GM12878 (cell line): Measurements from ENCODE around the gene MYCN. TPM values are rescaled to one million over a fixed set of nuclear protein-coding genes. Genes with fewer than 3 reads are reported as not detected.

Experiments
- ATAC-seq: fragments of 200-7000 bp; cut with Tn5 transposase; 3 replicates; pipeline ENCODE4 v1.9.1; 2020; ENCODE audit warnings: mild to moderate bottlenecking, moderate library complexity
- BruUV-seq: library from RNA; stranded (reverse); fragments of 400-500 nt; replicated peaks from 2 replicates; lab custom pipeline; 2021; lab: Mats Ljungman, UMichigan
- CTCF ChIA-PET: fragments of 300-600 bp; sonication (Branson Sonifier 250); formaldehyde crosslinking; extraction: SDS; loops from one replicate; lab custom pipeline; 2021; ENCODE audit warnings: inconsistent platforms; lab: Yijun Ruan, JAX
- POLR2A ChIA-PET: fragments of 350-600 bp; formaldehyde crosslinking; extraction: SDS; loops from one replicate; lab custom pipeline; 2021; ENCODE audit warnings: inconsistent platforms; lab: Charles Lee
- RAD21 ChIA-PET: fragments of 300-600 bp; sonication (Branson Sonifier 250); formaldehyde crosslinking; loops from one replicate; lab custom pipeline; 2023; ENCODE audit warnings: antibody characterized with exemption; ENCODE audit not compliant: unreplicated experiment; lab: Charles Lee
- SMC1A ChIA-PET: fragments of 300-600 bp; sonication (Branson Sonifier 250); formaldehyde crosslinking; loops from one replicate; lab custom pipeline; 2023; ENCODE audit not compliant: unreplicated experiment, uncharacterized antibody; lab: Charles Lee
- DNase-seq: peaks from one replicate; pipeline ENCODE4 v3.0.0-alpha.2; 2011; ENCODE audit warnings: low read depth, low spot score
- FAIRE-seq: peaks from 3 replicates; lab custom pipeline; 2011; peaks lifted over from hg19 to GRCh38; lab: Jason Lieb, UNC
- H2AFZ ChIP-seq: 2 replicates; pipeline ENCODE4 v1.6.0; 2011; ENCODE audit warnings: low read depth, low read length, control low read depth; ENCODE audit not compliant: control insufficient read depth
- H3K27ac ChIP-seq: 2 replicates; pipeline ENCODE4 v1.5.1; 2011; ENCODE audit warnings: control low read depth; ENCODE audit not compliant: control insufficient read depth, insufficient read depth
- H3K27me3 ChIP-seq, 2 experiments: replicated peaks in 1 of 2; 2 replicates each; pipeline versions ENCODE4 v1.6.0 to v1.6.1; 2011; ENCODE audit warnings: low read length in 1 of 2; ENCODE audit not compliant: control insufficient read depth in 2 of 2, insufficient read depth in 2 of 2
- H3K36me3 ChIP-seq, 2 experiments: 2 replicates each; pipeline ENCODE4 v1.5.1; 2011; ENCODE audit warnings: low read length in 1 of 2; ENCODE audit not compliant: control insufficient read depth in 2 of 2, insufficient read depth in 2 of 2
- H3K4me1 ChIP-seq: 2 replicates; pipeline ENCODE4 v1.6.1; 2011; ENCODE audit warnings: mild to moderate bottlenecking, low read length, moderate library complexity, mixed read lengths; ENCODE audit not compliant: control insufficient read depth, insufficient read depth
- H3K4me2 ChIP-seq: 2 replicates; pipeline ENCODE4 v1.6.0; 2011; ENCODE audit warnings: control low read depth; ENCODE audit not compliant: control insufficient read depth, insufficient read depth
- H3K4me3 ChIP-seq: fragments of 200-600 bp; sonication (generic); 2 replicates; pipeline ENCODE4 v1.5.1; 2016
- H3K79me2 ChIP-seq: 2 replicates; pipeline ENCODE4 v1.6.0; 2011; ENCODE audit warnings: low read length; ENCODE audit not compliant: control insufficient read depth, insufficient read depth
- H3K9ac ChIP-seq: 2 replicates; pipeline ENCODE4 v1.8.0; 2011; ENCODE audit warnings: low read length, control low read depth, mixed read lengths; ENCODE audit not compliant: control insufficient read depth, insufficient read depth
- H3K9me3 ChIP-seq: replicated peaks from 3 replicates; pipeline ENCODE4 v1.5.1; 2011; ENCODE audit warnings: mild to moderate bottlenecking, low read length; ENCODE audit not compliant: control insufficient read depth, insufficient read depth
- H4K20me1 ChIP-seq: 2 replicates; pipeline ENCODE4 v1.6.0; 2011; ENCODE audit not compliant: control insufficient read depth, insufficient read depth
- CBFB ChIP-seq: IDR thresholded peaks from 2 replicates; pipeline ENCODE4 v1.6.1; 2016; ENCODE audit warnings: antibody characterized with exemption, low read depth
- EP300 ChIP-seq, 2 experiments: fragments of 150-350 bp in 1 of 2; IDR thresholded peaks; 2 replicates each; pipeline ENCODE4 v1.6.1; 2011 to 2012; ENCODE audit warnings: low read depth in 2 of 2, low read length in 2 of 2, borderline replicate concordance in 1 of 2, improper control_type of control experiment in 1 of 2, inconsistent platforms in 1 of 2; ENCODE audit not compliant: control insufficient read depth in 1 of 2
- FOXM1 ChIP-seq: IDR thresholded peaks from 2 replicates; pipeline ENCODE4 v1.6.1; 2012; ENCODE audit warnings: low read depth, mild to moderate bottlenecking, inconsistent platforms, low read length, moderate library complexity
- GATAD2B ChIP-seq: fragments of 450-650 bp; conservative IDR thresholded peaks from 2 replicates; pipeline ENCODE4 v1.6.1; 2017; ENCODE audit warnings: low read depth, mild to moderate bottlenecking, moderate library complexity
- NFIC ChIP-seq: IDR thresholded peaks from 2 replicates; pipeline ENCODE4 v1.6.1; 2012; ENCODE audit warnings: low read depth, mild to moderate bottlenecking, inconsistent platforms, low read length, moderate library complexity
- NR2C2 ChIP-seq: IDR thresholded peaks from 2 replicates; pipeline ENCODE4 v1.6.1; 2011; ENCODE audit warnings: borderline replicate concordance, low read depth; ENCODE audit not compliant: control insufficient read depth, insufficient read length
- NR2F1 ChIP-seq: fragments of 450-650 bp; conservative IDR thresholded peaks from 2 replicates; pipeline ENCODE4 v1.6.1; 2017; ENCODE audit warnings: mild to moderate bottlenecking
- RBBP5 ChIP-seq: fragments of 200-600 bp; sonication (generic); conservative IDR thresholded peaks from 2 replicates; pipeline ENCODE4 v1.6.1; 2016
- ZNF217 ChIP-seq: fragments of 450-650 bp; IDR thresholded peaks from 2 replicates; pipeline ENCODE4 v1.6.1; 2017; ENCODE audit warnings: antibody characterized with exemption, mild to moderate bottlenecking
- WGBS: methylation state at CpG from one replicate; pipeline ENCODE4 v1.1.6; 2016; ENCODE audit warnings: low lambda C conversion rate; ENCODE audit not compliant: insufficient replicate concordance, insufficient coverage; ENCODE audit errors: missing lambda C conversion rate; 5-methylcytosine and 5-hydroxymethylcytosine counted together
- in situ Hi-C: fragments of 300-500 bp; cut with MboI; formaldehyde crosslinking; loops from 9 replicates; pipeline ENCODE4 v1.14.3; 2018; ENCODE audit warnings: mixed read lengths
- intact Hi-C: fragments of 100-400 bp; cut with micrococcal nuclease; formaldehyde crosslinking; loops from one replicate; pipeline ENCODE4 v1.14.2; 2022; ENCODE audit not compliant: unreplicated experiment
- polyA plus RNA-seq, 11 experiments: library from polyadenylated mRNA; depleted of rRNA in 4 of 11; unstranded in 6 of 11; stranded (reverse) in 5 of 11; fragments of >200 nt; fragmentation: Nextera tagmentation in 4 of 11; fragmentation: Illumina TruSeq in 1 of 11; extraction: Ambion mirVana in 4 of 11; extraction: Trizol in 1 of 11; gene quantifications; 1 replicate in 1 of 11; 2 replicates in 10 of 11; pipeline versions ENCODE4 v1.2.1 to v1.2.3, GENCODE V29; 2011 to 2016; ENCODE audit warnings: inconsistent platforms in 2 of 11, missing spikeins in 2 of 11, low read depth in 1 of 11
- total RNA-seq, 4 experiments: library from RNA; depleted of rRNA in 3 of 4; stranded (reverse); fragments of >200 nt in 3 of 4; fragmentation: Illumina TruSeq in 1 of 4; extraction: Trizol in 1 of 4; gene quantifications; 2 replicates each; pipeline versions ENCODE4 v1.2.1 to v1.2.3, GENCODE V29; 2013 to 2021
- TF ChIP-seq, protein P1 (sequence below): IDR thresholded peaks from 2 replicates; pipeline ENCODE4 v1.6.1; 2012; ENCODE audit warnings: low read depth, low read length, improper control_type of control experiment

Gene MYCN
- total and polyA plus RNA-seq, 10 of the 15 experiments (the other 5 are each of a cell fraction or from before 2014, with no cell fraction given): not detected

DNA sequence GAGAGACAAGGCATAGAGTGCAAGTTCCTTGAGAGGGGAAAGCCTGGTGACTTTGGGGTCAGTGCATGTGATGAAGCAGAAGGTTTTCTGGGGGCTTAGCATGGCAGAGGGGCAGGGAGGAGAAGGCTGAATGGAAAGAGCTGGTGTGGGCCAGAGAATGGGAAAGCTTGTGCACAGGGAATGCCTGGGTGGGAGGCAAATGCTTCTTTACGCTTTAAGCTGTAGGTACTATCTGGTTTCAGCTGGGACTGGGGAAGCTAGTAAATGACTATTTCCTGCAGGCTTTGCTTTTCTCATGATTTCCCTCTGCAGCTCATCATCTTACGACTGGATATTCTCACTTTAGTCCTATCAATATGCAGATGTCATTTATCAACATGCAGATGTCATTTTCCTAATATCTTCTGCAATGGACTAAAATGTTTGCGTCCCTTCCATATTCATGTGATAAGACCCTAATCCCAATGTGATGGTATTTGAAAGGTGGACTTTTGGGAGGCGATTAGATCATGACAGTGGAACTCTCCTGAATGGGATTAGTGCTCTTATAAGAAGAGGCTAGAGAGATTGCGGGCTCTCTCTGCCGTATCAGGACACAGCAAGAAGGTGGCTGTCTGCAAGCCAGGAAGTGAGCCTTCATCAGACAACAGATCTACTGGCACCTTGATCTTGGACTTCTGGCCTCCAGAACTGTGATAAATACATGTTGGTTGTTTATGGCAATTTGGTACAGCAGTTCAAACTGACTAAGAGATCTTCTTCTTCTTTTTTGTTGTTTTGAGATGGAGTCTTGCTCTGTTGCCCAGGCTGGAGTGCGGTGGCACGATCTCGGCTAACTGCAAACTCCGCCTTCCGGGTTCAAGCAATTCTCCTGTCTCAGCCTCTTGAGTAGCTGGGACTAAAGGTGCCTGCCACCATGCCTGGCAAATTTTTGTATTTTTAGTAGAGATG, 50.1 kb downstream of the MYCN start:
- no peak overlapping the region for H3K4me2 ChIP-seq
- no peak overlapping the region for H3K4me3 ChIP-seq
- no peaks in the 10 kb centered on the region for H4K20me1 ChIP-seq
- H3K27me3 ChIP-seq: no peaks in the 10 kb centered on the region; a peak in 2 of 4 replicates
- ChIA-PET SMC1A (no interaction called here), POLR2A (no interaction called here), RAD21 (no interaction called here), CTCF (no interaction called here)
- no peak for FAIRE-seq
- no peaks in the 10 kb centered on the region for H3K36me3 ChIP-seq
- no peaks in the 10 kb centered on the region for H3K79me2 ChIP-seq
- BruUV-seq: no TSS peak
- WGBS: 58% methylated on average over 11 of the region's 11 CpGs
- TF ChIP-seq NFIC: no peak
- TF ChIP-seq RBBP5: no peak
- no peak for TF ChIP-seq CBFB
- no peak for TF ChIP-seq GATAD2B
- no peak for TF ChIP-seq ZNF217
- no peak for TF ChIP-seq EP300 (IDR thresholded peaks at IDR 0.05; ENCODE audit: borderline replicate concordance in 1 of 2, control insufficient read depth in 1 of 2, low read depth in 2 of 2, low read length in 2 of 2)
- TF ChIP-seq, protein P1, sequence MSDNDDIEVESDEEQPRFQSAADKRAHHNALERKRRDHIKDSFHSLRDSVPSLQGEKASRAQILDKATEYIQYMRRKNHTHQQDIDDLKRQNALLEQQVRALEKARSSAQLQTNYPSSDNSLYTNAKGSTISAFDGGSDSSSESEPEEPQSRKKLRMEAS: no peak
- TF ChIP-seq FOXM1: no peak
- no peak for TF ChIP-seq NR2F1
- TF ChIP-seq NR2C2: no peak
- H3K27ac ChIP-seq: no peak overlapping the region
- no peak for ATAC-seq
- in situ Hi-C loops: no loop called here
- intact Hi-C loops: no loop called here
- DNase-seq: no peak
- no peaks in the 10 kb centered on the region for H3K9me3 ChIP-seq
- no peak overlapping the region for H3K9ac ChIP-seq
- no peak overlapping the region for H2AFZ ChIP-seq
- no peaks in the 10 kb centered on the region for H3K4me1 ChIP-seq
